Stimulated activated CD4-positive, alpha-beta T cell treated with anti-CD3 and anti-CD28 coated beads, Interleukin-2, amount 100 ng/mL, for 24 hours (primary cell): ENCODE measurements around the gene MAGI3.
"Not testable (repeated sequence)": the region's sequence is repeated elsewhere in the genome, so short reads cannot be mapped to it uniquely, and the experiment has no call there.

ENCODE experiments used
- DNase-seq, 2 donors: peaks; one replicate each; pipeline ENCODE4 v3.0.0-alpha.2; 2020

MAGI3 gene

GRCh38 chr1:113717506-113717905 is 327.2 kb downstream of the MAGI3 start:
- DNase-seq: not testable (repeated sequence)

DNA sequence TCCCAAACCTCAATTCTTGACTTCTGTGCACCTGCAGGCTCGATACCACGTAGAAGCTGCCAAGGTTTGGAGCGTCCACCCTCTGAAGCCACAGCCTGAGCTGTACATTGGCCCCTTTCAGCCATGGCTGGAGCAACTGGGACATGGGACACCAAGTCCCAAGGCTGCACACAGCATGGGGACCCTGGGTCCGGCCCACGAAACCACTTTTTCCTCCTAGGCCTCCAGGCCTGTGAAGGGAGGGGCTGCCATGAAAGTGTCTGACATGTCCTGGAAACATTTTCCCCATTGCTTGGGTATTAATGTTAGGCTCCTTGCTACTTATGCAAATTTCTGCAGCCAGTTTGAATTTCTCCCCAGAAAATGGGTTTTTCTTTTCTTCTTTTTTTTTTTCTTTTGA is 328.3 kb downstream of the MAGI3 start:
- not testable (repeated sequence) for DNase-seq

- DNase-seq: no peak
Measured at GRCh38 chr1:113721010-113721409, 330.7 kb downstream of the MAGI3 start.

DNA sequence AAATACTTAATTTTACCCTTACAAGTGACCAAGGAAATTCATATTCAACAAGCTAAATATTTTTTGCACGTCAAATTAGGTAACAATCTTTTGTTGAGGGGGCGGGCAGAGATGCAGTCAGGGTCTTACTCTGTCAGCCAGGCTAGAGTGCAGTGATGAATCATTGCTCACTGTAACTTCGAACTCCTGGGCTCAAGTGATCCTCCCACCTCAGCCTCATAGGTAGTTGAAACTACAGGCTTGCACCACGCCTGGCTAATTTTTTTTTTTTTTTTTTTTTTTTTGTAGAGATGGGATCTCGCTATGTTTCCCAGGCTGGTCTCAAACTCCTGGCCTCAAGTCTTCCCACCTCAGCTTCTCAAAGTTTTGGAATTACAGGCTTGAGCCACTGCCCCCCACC is 342.5 kb downstream of the MAGI3 start:
- DNase-seq: no peak

- no peak for DNase-seq
Measured at GRCh38 chr1:113734357-113735055, 344.2 kb downstream of the MAGI3 start.
